Esophagus muscularis mucosa (tissue), 4 donors: ENCODE results near the gene GPR149.

ENCODE experiments used
- EP300 ChIP-seq: sonication (generic); formaldehyde crosslinking; IDR thresholded peaks from one replicate; pipeline ENCODE4 v1.6.1; 2017; ENCODE audit warnings: antibody characterized with exemption
- POLR2AphosphoS5 ChIP-seq, 2 donors: sonication (generic); formaldehyde crosslinking; IDR thresholded peaks; one replicate each; pipeline ENCODE4 v1.6.1; 2017; ENCODE audit warnings: antibody characterized with exemption in 2 of 2
- TF ChIP-seq, protein P1 (sequence below), 3 experiments: fragments of 200-600 bp in 2 of 3; fragments of 450-650 bp in 1 of 3; sonication (generic) in 2 of 3; IDR thresholded peaks; one replicate each; pipeline ENCODE4 v1.5.1; 2017 to 2019; ENCODE audit warnings: antibody characterized with exemption in 3 of 3, mild to moderate bottlenecking in 2 of 3, moderate library complexity in 1 of 3

DNA sequence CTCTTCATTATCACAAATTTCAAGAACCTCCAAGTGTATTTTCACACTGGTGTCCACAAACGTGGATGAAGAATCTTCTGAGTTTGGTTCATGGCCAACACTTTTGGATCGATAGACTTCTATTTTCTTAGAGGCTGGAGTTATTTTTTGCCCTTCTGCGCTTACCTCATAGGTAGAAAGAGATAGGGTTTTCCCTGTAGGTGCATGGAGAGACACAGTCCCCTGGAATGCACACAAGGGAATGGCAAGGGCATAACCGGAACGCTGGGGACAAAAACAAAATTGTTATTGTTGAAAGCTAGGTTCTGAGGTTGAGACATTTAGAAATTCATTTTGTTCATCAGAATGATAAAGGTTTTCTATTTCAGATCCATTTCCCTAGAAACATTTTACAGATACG, 92.0 kb downstream of the GPR149 start:
- TF ChIP-seq, protein P1, sequence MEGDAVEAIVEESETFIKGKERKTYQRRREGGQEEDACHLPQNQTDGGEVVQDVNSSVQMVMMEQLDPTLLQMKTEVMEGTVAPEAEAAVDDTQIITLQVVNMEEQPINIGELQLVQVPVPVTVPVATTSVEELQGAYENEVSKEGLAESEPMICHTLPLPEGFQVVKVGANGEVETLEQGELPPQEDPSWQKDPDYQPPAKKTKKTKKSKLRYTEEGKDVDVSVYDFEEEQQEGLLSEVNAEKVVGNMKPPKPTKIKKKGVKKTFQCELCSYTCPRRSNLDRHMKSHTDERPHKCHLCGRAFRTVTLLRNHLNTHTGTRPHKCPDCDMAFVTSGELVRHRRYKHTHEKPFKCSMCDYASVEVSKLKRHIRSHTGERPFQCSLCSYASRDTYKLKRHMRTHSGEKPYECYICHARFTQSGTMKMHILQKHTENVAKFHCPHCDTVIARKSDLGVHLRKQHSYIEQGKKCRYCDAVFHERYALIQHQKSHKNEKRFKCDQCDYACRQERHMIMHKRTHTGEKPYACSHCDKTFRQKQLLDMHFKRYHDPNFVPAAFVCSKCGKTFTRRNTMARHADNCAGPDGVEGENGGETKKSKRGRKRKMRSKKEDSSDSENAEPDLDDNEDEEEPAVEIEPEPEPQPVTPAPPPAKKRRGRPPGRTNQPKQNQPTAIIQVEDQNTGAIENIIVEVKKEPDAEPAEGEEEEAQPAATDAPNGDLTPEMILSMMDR (IDR thresholded peaks at IDR 0.05) = no peak
- TF ChIP-seq EP300 (no peak), POLR2AphosphoS5 (IDR thresholded peaks at IDR 0.05) (no peak)
